Skin of body (tissue), 2 donors: ENCODE results near the gene MTG1. TPM values are rescaled to one million over a fixed set of nuclear protein-coding genes. Genes with fewer than 3 reads are reported as not detected.

Source experiments
- DNase-seq: peaks from one replicate; lab custom pipeline; 2025; lab: John Stamatoyannopoulos, UW
- total RNA-seq: library from RNA; depleted of rRNA; stranded (reverse); fragments of >200 nt; gene quantifications from one replicate; pipeline ENCODE4 v1.2.3, GENCODE V29; 2014

Gene MTG1, protein sequence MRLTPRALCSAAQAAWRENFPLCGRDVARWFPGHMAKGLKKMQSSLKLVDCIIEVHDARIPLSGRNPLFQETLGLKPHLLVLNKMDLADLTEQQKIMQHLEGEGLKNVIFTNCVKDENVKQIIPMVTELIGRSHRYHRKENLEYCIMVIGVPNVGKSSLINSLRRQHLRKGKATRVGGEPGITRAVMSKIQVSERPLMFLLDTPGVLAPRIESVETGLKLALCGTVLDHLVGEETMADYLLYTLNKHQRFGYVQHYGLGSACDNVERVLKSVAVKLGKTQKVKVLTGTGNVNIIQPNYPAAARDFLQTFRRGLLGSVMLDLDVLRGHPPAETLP
- total RNA-seq, result 24.7 TPM

DNA sequence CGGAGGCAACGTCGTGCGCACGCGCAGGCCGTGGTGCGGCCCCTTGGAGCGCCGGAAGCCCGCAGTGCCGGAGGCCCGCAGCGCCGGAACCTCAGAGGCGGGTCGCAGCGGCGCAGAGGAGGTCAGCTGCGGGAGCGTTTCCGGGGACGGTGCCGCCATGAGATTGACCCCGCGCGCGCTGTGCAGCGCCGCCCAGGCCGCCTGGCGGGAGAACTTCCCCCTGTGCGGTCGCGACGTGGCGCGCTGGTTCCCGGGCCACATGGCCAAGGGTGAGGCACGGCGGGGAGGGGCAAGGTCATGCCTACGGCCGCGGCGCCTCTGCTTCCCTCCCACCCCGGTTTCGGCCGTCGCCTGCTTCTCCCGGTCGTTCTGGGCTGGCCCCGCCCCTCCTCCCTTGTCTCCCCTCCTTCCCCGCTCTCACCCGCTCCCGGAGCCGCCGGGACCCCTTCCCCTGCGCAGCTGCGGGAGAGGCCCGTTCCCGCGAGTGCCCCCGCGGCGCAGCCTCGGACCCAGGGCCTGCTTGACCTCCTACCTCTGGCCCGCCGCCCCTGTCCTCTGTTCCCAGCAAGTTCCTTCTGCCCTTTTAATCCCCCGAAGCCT is at the start of gene MTG1:
MTG1 (plus strand) TSS at position 94 of the 600 bp plus-strand sequence; CDS start at position 158, 64 bp downstream.
- DNase-seq, result peak; percentile 86

DNA sequence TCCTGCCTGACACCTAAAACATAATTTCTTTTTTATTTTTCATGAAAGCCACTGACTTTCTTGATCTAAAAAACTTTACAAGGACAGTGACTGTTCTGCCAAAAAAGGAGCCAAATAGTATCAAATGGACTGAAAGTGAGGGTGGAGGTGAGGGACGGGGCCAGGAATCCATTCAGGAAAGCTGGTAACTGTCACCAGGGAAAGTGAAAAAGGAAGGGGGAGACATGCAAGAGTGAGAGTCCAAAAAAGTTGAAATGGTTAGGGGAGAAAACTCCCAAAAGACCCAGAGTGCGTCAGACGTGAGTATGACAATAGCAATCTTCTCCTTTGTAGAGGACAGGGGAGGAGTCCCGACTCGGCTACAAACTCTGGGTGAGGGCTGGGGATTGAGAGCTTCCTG is 49.7 kb upstream of the MTG1 start:
- no peak for DNase-seq

DNA sequence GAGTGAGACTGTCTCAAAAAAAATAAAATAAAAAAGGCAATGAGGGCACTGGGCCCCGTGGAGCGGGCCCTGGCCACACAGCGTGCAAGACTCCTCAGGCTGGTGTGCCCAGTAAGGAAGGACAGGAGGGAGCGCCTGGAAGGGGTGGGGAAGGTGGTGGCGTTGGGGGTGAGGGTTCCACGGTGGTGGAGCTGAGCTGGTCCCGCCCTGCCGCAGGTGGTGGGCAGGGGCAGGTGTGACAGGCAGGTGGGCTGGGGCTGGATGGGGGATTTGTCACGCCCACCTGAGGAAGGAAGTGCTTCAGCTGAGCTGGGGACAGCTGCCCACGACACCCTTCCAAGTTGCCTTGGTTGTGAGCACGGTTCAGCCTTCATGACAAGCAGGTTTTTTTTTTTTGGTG is 47.5 kb upstream of the MTG1 start:
- no peak for DNase-seq

DNA sequence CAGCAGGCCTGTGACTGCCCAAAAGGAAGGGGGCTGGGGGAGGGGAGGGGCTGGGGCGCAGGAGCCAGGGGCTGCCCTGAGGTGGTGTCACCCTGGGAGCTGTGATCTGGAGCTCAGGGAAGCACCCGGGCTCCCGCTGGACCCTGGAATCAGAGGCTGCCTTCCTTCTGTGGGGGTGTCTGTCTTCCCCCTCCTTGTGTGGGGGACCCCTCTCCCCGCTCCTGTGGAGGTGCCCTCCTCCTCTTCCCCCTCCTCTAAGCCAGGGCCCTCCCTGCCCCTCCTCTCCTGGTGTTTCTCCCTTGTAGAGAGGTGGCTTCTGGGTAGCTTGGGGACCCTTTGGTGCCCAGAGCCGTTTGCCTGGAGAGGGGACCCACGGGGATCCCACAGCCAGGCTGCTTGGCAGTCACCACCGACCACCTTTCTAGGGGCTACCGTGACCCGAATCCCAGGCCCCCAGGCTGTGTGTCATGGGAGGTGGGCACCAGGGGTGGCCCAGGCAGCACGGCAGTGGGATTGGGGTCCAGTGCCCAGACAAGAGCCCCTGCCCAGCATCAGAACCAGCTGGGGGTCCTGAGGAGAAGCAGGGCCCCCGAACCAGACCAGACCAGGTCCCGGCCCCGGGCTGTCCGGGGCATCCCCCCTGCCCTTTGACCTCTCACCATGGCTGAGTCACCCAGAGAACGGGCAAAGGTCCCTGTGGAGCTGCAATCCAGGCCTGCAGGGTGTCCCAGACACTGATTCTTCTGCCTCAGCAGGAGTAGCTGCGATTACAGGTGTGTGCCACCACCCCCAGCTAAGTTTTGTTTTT is 46.0 kb upstream of the MTG1 start:
- DNase-seq, result no peak

DNA sequence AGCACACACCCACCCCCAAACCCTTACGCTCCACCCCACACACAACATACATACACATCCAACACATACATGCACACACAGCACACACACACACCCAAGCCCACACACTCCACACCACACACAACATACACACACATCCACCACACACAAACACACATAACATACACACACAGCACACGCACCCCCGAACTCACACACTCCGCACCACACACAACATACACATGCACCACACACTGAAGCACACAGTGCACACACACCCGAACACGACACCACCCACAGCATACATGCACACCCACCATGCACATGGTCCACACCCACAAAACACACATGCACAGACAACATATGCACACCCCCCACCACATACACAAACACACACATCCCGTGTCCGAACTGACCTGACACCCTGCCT is 44.8 kb upstream of the MTG1 start:
- DNase-seq, result no peak

DNA sequence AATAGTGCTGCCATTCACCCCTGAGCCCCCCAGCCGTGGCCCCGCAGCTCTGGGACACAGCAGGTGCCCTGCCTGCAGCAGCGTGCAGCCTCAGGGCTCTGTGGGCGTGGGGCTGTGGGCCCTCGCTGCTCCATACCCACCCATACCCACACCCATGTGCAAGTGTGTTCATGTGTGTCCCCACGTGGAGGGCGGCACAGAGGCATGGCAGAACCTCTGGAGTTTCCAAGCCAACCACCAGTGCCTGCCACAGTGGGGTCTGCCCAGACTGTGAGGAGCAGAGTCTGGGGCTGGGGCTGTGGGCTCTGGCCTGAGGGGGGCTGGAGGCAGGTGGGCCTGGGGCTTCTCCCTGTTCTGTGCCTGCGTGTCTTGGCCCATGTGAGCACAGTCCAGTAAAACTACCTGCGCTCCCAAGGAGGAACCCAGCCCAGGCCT is 44.4 kb upstream of the MTG1 start:
- no peak for DNase-seq

DNA sequence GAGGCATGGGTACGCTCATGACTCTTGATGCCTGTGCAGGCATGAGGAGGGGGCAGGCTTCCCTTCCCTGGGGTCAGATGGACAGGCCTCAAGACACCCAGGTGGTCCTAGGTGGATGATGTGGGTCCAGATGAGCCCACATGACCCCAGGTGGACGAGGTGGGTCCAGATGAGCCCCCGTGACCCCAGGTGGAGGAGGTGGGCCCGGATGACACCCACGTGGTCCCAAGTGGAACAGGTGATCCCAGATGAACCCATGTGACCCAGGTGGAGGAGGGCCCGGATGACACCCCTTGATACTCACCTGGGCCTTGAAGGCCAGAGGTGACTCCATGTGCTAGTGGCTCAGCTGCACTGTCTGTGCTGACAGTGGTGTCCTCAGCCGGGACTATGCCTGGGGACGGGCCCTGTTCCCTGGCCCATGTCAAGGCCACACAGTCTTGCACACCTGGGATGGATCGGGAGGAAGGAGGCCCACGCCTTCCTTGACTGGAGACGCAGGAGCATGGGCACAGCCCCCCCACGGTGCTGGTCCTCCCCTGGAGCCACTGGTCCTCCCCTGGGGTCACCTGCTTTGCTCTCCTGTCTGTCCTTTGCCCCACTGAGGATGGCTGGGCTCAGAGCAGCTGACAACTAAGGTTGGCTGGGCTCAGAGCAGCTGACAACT is 43.5 kb upstream of the MTG1 start:
- no peak for DNase-seq

DNA sequence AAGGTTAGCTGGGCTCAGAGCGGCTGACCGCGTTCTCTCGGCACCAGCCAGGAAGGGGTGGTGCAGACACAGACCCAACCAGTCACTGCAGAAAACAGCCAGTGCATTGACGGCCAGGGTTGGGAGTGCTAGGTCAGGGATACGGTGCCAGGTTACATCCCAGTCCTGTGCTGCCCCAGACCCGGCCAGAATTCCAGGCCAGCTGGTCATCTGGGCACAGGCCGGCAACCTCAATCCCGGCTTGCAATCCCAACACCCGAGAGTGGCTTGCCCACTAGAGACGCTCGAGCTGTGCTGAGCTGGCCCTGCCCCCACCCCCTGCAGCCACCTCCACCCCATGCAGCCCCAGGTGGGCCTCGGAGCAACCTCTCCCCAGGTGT is 43.0 kb upstream of the MTG1 start:
- no peak for DNase-seq

DNA sequence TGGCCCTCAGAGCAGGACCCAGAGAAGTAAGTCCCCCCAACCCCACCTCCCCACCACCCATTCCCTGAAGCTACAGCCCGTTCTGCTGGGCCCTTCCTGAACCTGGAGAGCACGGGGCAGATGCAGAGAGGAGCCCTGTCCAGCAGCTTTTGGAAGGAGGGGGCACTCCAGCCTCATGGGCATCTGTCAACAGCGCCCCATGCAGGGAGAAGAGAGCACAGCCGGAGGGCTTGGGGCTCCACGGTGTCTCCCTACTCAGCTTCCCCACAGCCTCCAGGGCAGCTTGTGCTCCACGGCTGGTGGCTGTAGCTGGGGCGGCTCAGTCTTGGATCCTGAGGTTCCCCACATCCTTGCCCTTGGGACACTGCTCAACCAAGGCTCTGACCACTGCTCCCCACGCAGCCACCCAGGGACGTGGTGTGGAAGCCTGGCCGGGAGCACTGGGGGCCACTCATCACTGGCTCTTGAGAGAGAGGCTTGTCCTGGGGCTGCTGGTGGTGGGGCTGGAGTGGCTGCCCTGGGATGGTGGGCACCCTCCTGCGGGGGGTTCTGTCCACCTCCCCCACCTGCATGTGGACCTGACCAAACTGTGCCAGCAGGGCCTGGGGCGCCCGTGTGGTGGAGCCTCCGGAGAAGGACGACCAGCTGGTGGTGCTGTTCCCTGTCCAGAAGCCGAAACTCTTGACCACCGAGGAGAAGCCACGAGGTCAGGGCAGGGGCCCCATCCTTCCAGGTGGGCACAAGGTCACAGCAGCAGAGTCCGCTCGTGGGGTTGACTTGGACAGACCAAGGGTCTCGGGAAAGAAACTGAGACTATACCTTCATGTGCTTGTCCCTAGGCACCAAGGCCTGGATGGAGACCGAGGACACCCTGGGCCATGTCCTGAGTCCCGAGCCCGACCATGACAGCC is 42.3 kb upstream of the MTG1 start:
- DNase-seq, result no peak

DNA sequence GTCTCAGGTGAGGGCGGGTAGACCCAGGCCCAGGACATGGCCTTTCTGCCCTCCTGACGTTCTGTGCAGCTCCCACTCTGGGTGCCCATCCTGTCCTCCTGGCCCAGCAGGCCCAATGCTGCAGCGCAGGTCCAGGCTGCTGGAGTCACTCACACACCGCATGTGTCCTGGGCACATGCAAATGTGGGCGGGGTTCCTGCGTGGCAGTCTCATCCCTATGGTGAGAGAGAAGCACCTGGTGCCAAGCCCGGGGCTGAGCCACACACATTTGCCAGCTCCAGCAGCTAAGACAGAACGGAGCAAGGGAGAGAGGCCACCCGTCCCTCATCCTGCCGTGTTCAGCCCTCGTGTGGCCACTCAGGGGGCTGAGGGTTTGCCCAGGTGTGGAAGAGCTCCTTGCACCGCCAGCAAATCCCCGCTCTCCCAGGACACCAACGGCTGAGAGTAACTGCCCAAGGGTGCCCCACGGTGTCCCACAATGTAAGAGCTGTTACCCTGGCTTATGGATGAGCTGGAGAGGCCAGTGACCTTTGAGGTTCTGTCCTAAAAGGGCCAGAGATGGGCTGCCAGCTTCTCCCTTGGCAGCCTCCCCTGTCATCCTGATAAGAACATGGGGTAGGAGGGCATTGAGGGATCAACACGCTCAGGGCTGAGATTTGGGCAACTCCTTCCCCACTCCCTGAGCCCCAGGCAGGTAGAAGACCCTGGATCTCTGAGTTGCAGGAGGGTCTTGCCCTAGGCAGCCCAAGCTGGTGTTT is 40.6 kb upstream of the MTG1 start:
- DNase-seq, result no peak

DNA sequence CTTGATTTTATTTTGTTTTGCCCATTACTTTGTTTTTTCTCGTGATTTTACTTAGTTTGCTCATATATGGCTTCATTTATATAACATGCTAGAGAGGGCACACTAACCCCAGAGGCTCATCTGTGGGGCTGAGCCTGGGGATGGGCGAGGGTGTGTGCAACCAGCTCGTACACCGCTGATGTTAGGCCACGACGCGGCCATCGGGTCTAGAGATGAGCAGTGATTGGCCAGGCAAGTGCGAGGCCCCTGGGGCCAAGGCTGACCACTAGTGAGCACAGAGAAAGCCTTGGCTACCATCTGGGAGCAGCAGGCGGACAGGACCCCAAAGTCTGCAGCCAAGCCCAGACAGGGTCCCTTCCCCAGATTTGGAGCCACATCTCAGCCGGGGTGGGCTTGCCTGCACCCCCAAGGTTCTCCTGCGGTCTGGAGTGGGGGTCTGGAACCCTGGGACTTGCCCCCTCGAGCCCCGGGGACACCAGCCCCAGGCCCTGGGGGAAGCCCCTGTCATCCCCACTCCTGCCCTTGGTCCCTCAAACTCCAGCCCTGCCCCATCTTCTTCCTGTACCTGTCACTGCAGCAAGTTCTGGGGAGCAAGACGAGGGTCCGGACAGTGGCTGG is 39.9 kb upstream of the MTG1 start:
- no peak for DNase-seq

DNA sequence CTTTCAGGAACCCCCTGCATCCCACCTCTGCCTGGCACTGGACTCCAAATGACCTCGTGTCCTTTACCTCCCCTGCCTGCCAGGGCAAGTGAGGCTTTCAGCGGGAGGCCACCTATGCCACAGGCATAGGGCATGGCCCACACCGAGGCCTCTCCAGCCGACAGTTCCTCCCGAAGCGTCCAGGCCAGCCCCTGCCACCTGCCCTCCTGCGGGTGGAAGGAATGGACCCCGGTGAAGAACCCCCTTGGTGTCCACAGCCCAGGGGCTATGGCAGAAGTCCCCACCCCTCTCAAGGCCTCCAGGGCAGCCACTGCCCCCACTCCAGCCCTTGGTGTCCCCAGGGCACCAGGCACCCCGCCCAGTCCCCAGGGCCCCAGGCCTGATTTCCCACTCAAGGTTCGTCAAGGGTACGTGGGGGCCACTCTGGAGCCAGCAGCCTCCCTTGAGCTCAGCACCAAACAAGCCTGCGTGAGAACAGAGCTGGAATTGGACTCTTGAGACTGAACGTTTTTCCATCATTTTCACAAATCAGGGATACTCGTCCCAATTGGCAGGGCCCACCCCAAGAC is 39.2 kb upstream of the MTG1 start:
- DNase-seq, result no peak

DNA sequence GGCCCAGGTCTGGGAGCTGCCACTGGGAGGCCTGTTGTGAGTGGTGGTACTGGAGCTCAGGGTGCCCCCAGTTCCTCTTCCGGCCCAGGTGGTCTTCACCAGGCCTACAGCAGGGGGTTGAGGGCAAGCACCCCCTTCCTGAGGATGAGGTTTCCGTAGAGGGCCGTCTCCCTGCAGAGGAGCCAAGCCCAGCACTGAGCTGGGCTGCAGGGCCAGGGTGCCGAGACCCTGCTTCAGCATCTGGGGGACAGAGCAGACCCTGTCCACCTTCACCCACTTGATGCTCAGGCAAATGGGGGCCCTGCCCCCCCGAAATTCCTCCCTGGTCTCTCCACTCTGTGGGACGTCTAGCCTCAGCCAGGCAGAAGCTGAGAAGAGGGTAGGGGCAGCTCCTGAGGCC is 38.7 kb upstream of the MTG1 start:
- DNase-seq, result no peak

DNA sequence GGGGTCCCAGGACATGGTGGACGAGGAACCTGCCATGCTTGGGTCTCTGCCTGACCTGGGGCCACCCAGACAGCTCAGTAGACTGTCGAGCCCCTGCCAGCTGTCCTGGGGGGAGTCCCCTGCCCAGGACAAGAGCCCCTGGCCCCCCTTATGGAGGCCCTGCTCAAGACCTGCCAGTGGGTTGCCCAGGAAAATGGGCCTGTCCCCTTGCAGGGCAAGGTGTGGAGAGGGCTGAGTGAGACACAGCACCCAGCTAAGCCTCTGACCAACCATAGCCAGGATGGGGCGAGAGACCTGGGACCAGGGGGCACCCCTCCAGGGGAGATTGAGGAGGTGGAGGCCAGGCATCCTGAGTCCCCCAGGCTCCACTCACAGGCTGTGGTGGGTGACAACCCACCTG is 38.0 kb upstream of the MTG1 start:
- DNase-seq, result no peak

DNA sequence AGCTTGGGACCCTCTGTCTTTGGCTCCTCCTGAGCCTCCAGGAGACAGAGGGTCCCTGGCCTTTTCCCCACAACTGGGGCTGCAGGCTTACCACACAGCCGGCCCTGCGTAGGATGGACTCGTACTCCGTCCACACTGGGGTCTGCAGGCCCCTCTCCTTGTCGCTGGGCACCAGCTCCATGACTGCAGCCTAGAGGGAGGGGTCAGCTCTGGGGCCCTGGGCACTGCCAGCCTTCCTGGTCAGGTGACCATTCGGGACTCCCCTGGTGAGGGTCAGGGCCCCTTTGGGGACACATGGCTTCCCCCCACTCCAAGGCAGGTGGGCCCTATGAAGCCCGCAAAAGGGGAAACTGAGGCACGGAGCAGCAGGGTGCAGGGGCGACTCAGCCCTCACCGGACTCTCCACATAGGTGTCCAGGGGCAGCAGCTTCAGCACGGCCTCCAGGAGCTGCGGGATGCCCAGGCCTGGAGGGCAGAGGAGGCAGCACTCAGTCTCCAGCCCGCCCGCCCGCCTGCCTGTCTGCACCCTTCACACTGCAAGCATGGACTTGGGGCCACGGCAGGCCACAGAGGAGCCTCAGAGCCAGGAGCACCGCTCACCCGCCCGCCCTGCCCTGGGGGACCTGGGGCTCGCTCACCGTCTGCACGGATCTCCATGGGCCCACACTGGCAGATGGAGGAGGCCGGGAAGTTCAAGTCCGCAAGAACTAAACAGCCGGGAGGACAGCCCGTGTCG is 37.2 kb upstream of the MTG1 start:
- DNase-seq, result no peak

DNA sequence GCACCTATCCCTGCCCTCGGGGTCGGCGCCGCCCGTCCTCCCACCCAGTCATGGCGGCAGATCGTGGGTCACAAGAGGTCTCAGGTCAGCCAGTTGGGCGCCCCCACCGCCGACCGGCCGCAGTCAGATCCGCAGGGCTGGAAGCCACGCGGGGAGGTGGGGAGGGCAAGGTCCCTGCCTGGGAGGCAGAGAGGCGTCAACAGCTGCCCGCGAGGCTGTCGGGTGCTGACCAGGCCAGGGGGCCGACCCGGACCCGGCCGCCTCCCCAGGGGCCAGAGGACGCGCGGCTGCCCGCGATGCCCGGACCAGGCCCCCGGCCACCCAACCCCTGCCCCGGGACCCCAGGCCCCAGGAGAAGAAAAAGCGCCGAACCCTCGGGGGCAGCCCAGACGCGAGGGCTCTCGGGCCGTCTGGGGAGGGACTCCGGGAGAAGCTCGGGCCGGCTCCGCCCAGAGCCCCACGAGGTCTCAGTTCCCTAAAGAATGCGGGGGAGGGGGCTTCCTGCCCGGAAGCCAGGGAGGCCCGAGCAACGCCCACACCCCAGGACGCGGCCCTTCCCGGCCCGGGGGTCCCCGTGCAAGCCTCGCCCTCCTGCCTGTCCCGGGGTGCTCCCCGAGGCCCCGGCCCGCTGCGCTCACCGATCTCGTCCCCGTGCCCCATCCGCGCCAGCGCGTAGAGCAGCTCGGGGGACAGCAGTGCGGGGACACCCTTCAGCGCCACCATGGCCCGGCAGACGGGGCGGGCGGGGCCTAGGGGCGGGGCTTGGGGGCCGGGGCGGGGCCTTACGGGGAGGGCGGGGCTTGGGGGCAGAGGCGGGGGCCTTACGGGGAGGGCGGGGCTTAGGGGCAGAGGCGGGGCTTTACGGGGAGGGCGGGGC is 36.4 kb upstream of the MTG1 start, which contains the start of gene FUOM:
FUOM (minus strand) TSS at position 735 of the 877 bp plus-strand sequence; CDS start at position 723, 12 bp downstream.
- DNase-seq, result peak; percentile 42

DNA sequence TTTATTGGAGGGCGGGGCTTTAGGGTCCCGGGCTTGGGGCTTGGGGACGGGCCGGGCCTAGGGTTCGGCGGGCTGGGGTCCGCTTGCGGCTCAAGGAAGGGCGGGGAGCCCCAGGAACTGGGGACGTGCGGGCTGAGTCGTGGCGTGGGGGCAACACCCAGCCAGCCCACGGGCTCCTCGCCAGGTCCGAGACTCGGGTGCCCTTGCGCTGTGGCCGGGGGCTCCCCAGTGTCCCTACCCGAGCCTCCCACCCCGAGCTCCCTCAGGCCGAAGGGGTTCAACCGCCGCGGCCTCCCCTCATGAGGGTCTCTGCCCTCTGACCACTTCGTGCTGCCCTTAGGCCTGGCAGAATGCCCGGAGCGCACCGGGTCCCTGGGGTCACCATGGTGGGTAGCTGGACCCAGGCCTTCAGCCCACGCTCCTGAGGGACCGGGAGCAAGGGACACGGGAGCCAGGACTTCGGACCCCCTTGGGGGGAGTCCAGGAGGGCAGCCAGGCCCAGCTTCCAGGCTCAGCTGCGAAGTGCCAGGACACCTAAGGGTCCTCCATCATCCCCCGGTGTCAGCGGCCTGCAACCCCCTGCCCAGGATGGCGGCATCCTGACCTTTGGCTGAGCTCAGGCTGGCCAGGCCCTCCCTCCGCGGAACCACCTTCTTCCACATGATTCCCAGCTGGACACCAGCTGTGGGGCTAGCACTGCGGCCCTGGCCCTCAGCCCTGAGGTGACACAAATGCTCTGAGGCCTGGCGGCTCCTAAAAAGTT is 35.6 kb upstream of the MTG1 start:
- DNase-seq, result no peak
